Heart left ventricle (tissue), 16 donors: Measurements from ENCODE around the gene NOL3. TPM values are rescaled to one million over a fixed set of nuclear protein-coding genes. Genes with fewer than 3 reads are reported as not detected.

Experiments
- ATAC-seq, 4 donors: fragments of 200-7000 bp; cut with Tn5 transposase; one replicate each; pipeline ENCODE4 v1.9.1; 2020 to 2022; ENCODE audit warnings: moderate library complexity in 4 of 4, mild to moderate bottlenecking in 3 of 4, moderate number of reproducible peaks in 1 of 4
- DNase-seq, 5 donors: peaks; one replicate each; pipeline ENCODE4 v3.0.0-alpha.2; 2020
- H3K27ac ChIP-seq, 12 donors: fragments of 200-600 bp; sonication (generic) in 4 of 12; one replicate each; pipeline versions ENCODE4 v1.5.0 to v1.8.0; 2016 to 2022; ENCODE audit warnings: mild to moderate bottlenecking in 2 of 12
- H3K27me3 ChIP-seq, 9 donors: fragments of 200-600 bp; sonication (generic) in 2 of 9; one replicate each; pipeline versions ENCODE4 v1.5.1 to v1.8.0; 2016 to 2022; ENCODE audit warnings: mild to moderate bottlenecking in 3 of 9
- H3K36me3 ChIP-seq, 9 donors: fragments of 200-600 bp; sonication (generic) in 2 of 9; one replicate each; pipeline versions ENCODE4 v1.5.0 to v1.8.0; 2018 to 2022; ENCODE audit warnings: mild to moderate bottlenecking in 2 of 9
- H3K4me1 ChIP-seq, 12 donors: fragments of 200-600 bp; sonication (generic) in 4 of 12; one replicate each; pipeline versions ENCODE4 v1.5.0 to v1.8.0; 2016 to 2022; ENCODE audit warnings: mild to moderate bottlenecking in 3 of 12
- H3K4me3 ChIP-seq, 12 donors: fragments of 200-600 bp; sonication (generic) in 4 of 12; one replicate each; pipeline versions ENCODE4 v1.5.0 to v1.8.0; 2017 to 2022; ENCODE audit warnings: mild to moderate bottlenecking in 9 of 12, moderate library complexity in 4 of 12
- H3K9me3 ChIP-seq, 12 donors: fragments of 200-600 bp; sonication (generic) in 4 of 12; one replicate each; pipeline versions ENCODE4 v1.5.0 to v1.8.0; 2016 to 2022; ENCODE audit warnings: mild to moderate bottlenecking in 1 of 12
- POLR2A ChIP-seq, 2 donors: fragments of 450-650 bp; IDR thresholded peaks; one replicate each; pipeline ENCODE4 v1.6.1; 2017; ENCODE audit warnings: antibody characterized with exemption in 2 of 2, mild to moderate bottlenecking in 2 of 2, moderate library complexity in 2 of 2
- WGBS, 4 donors: extraction: QIAGEN DNeasy Blood & Tissue Kit in 2 of 4; methylation state at CpG; one replicate each; pipeline versions ENCODE4 v1.1.5 to v1.1.7; 2013 to 2018; 5-methylcytosine and 5-hydroxymethylcytosine counted together
- intact Hi-C, 10 donors: fragments of 100-400 bp; cut with DNase I; formaldehyde crosslinking; loops; one replicate each; pipeline versions ENCODE4 v1.11.1 to v1.14.2; 2022
- polyA plus RNA-seq, 2 donors: library from polyadenylated mRNA; stranded (reverse); fragments of 200-250 nt; gene quantifications; one replicate each; pipeline ENCODE4 v1.2.3, GENCODE V29; 2013
- total RNA-seq, 9 donors: library from RNA; depleted of rRNA in 2 of 9; stranded (reverse); fragments of >200 nt in 2 of 9; fragmentation: NEBNext Ultra II Directional in 3 of 9; extraction: Animal tissue kit (Norgen Biotek cat#: 25700) in 3 of 9; gene quantifications; one replicate each; pipeline versions ENCODE4 v1.1.0 to v1.2.4, GENCODE V29; 2016 to 2023
- TF ChIP-seq, protein P1 (sequence below), 12 donors: fragments of 200-600 bp; sonication (generic) in 4 of 12; IDR thresholded peaks; one replicate each; pipeline versions ENCODE4 v1.5.0 to v1.8.0; 2018 to 2022; ENCODE audit warnings: antibody characterized with exemption in 12 of 12, mild to moderate bottlenecking in 5 of 12
- donor health status: ischemic (EF 13 %, LVEDD 7.1; RV severe dilation, severe dysfunction).
- donor health status: healthy with polysubstance abuse.
- donor health status: DM: no; HTN: yes; CAD: no.
- donor health status: DM: no; HTN: no; CAD: no.
- donor health status: ischemic (EF 25% LVEDD 6.9; RV normal size, moderate dysfunction).
- donor health status: ischemic (EF 25% LVEDD 5.7; RV mildly dilated, moderate dysfunction).
- donor health status: healthy.
- donor health status: DM: yes; HTN: yes; CAD: no.
- donor health status: ischemic (EF 35%, LVEDD 5.7; RV mildly dilated, moderate dysfunction).
- donor health status: nonischemic (EF 11% LVEDD 7.7; RV severe dilation, severe dysfunction).
- donor health status: DM: yes; HTN: yes; CAD: no.
- donor health status: PGD.
- donor health status: ischemic (EF 29% LVEDD 5.4; RV normal size, mild dysfunction).
- donor health status: nonischemic (EF 23%, LVEDD 6.1; RV moderate dilation, normal function).

The NOL3 gene
- total and polyA plus RNA-seq, 11 donors, result 64.9 to 121 (median 85.5) TPM

DNA sequence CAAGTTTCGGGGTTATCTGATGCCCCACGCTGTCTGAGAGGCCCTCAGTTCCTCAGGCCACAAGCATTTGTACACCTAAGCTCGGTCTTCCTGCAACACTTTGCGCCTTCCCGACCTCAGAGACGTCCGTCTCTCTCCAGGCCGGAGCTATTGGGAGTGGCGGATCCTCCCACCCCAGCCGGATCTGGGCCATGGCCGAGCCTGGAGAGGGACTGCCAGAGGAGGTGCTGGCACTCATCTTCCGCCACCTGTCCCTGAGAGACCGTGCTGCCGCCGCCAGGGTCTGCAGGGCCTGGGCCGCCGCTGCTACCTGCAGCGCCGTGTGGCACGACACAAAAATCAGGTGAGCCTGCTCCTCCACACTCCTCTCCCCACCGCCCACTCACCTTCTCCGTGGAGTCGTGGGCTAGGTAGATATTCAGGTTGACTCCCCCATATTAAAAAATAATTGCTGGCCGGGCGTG lies 8.7 kb upstream of the NOL3 start:
- no peaks in the 10 kb centered on the region for H3K36me3 ChIP-seq
- TF ChIP-seq, protein P1, sequence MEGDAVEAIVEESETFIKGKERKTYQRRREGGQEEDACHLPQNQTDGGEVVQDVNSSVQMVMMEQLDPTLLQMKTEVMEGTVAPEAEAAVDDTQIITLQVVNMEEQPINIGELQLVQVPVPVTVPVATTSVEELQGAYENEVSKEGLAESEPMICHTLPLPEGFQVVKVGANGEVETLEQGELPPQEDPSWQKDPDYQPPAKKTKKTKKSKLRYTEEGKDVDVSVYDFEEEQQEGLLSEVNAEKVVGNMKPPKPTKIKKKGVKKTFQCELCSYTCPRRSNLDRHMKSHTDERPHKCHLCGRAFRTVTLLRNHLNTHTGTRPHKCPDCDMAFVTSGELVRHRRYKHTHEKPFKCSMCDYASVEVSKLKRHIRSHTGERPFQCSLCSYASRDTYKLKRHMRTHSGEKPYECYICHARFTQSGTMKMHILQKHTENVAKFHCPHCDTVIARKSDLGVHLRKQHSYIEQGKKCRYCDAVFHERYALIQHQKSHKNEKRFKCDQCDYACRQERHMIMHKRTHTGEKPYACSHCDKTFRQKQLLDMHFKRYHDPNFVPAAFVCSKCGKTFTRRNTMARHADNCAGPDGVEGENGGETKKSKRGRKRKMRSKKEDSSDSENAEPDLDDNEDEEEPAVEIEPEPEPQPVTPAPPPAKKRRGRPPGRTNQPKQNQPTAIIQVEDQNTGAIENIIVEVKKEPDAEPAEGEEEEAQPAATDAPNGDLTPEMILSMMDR (IDR thresholded peaks at IDR 0.05), result no peak
- no peak for TF ChIP-seq POLR2A (IDR thresholded peaks at IDR 0.05)
- 33 to 43% (median 36%) methylated on average over 25 of the region's 25 CpGs for WGBS, 4 donors
- H3K27me3 ChIP-seq, result peaks cover 0 to 48% (median 7%) of the 10 kb centered on the region in 9 donors
- peak overlapping the region in 11 of 12 donors; percentile 17 to 88 (median 83) for H3K27ac ChIP-seq
- no peaks in the 10 kb centered on the region for H3K9me3 ChIP-seq
- intact Hi-C loops, result loop anchor here in 1 of 10 donors (2.0 kb wide), 1 partner anchor 21 kb away; the partner anchor contains the start of gene MATCAP1
- peaks cover 0 to 71% (median 55%) of the 10 kb centered on the region in 12 donors for H3K4me1 ChIP-seq
- peak in 3 of 5 donors; percentile 64 to 82 (median 70) for DNase-seq
- peak; percentile 1 to 51 (median 24) for ATAC-seq
- H3K4me3 ChIP-seq, result peak overlapping the region in 10 of 12 donors; percentile 75 to 98 (median 97)

DNA sequence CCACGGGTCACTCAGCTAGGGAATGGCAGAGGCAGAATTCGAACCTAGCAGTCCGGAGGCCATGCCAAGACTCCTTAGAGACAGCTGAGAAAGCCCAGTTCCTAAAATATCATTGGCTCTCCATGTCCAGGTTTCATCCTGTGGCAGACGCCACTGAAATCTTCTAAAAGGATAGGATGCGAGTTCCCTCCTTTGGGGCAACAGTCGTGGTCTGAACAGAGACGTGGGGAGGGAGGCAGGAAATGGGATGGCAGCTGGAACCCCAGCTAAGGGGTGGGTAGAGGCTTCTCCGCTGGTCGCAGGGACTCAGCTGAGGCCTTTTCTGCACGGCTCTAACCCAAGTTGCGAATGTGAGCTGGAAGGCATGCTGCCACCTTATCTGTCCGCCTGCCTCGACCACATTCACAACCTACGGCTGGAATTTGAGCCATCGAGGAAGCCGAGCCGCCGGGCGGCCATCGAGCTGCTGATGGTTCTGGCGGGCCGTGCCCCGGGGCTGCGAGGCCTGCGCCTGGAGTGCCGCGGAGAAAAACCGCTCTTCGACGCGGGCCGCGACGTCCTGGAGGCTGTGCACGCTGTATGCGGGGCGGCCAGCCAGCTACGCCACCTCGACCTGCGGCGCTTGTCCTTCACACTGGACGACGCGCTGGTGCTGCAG lies 7.7 kb upstream of the NOL3 start:
- TF ChIP-seq, protein P1 (IDR thresholded peaks at IDR 0.05), result no peak
- no peak for TF ChIP-seq POLR2A (IDR thresholded peaks at IDR 0.05)
- no peaks in the 10 kb centered on the region for H3K36me3 ChIP-seq
- intact Hi-C loops, result no loop called here
- H3K9me3 ChIP-seq, result no peaks in the 10 kb centered on the region
- peaks cover 0 to 58% (median 7%) of the 10 kb centered on the region in 9 donors for H3K27me3 ChIP-seq
- H3K27ac ChIP-seq, result peak overlapping the region in 11 of 12 donors; percentile 59 to 86 (median 81)
- peak overlapping the region in 11 of 12 donors; percentile 13 to 63 (median 52) for H3K4me3 ChIP-seq
- no peak for ATAC-seq
- peaks cover 0 to 71% (median 55%) of the 10 kb centered on the region in 12 donors for H3K4me1 ChIP-seq
- WGBS, 4 donors, result 13 to 45% (median 29%) methylated on average over 20 to 44 of the region's 44 CpGs
- DNase-seq, result peak in 2 of 5 donors; percentile 39 to 59

DNA sequence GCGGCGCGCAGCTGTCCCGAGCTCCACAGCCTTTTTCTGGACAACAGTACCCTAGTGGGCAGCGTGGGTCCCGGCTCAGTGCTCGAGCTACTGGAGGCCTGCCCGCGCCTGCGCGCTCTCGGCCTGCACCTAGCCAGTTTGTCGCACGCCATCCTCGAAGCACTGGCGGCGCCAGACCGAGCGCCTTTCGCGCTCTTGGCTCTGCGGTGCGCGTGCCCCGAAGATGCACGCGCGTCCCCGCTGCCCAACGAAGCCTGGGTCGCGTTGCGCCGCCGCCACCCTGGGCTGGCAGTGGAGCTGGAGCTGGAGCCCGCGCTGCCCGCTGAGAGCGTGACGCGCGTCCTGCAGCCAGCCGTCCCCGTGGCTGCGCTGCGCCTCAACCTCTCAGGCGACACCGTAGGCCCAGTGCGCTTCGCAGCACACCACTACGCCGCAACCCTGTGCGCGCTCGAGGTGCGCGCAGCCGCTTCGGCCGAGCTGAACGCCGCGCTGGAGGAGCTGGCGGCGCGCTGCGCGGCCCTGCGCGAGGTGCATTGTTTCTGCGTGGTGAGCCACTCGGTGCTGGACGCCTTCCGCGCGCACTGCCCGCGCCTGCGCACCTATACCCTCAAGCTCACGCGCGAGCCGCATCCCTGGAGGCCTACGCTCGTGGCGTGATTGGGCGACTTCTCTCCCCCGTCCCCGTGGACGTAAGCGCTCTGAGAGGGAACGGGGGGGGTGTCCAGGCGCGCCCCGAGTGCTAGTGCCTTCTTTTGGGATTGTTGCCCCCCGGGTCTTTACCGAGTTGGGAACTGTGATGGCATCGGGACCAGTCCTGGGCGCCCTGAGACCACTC lies 7.0 kb upstream of the NOL3 start:
- ATAC-seq, result peak; percentile 4 to 47 (median 12)
- DNase-seq, result peak in 4 of 5 donors; percentile 60 to 78 (median 70)
- WGBS, 4 donors, result 0 to 17% (median 6%) methylated on average over 35 to 99 of the region's 99 CpGs
- Histone ChIP-seq H3K4me1 (peaks cover 0 to 67% (median 53%) of the 10 kb centered on the region in 12 donors), H3K36me3 (no peaks in the 10 kb centered on the region), H3K4me3 (peak overlapping the region in 11 of 12 donors; percentile 13 to 63 (median 52)), H3K27me3 (peaks cover 0 to 60% (median 7%) of the 10 kb centered on the region in 9 donors), H3K27ac (peak overlapping the region; percentile 59 to 86 (median 78)), H3K9me3 (no peaks in the 10 kb centered on the region)
- intact Hi-C loops, result no loop called here
- peak in 1 of 2 donors; percentile 31 for TF ChIP-seq POLR2A (IDR thresholded peaks at IDR 0.05)
- TF ChIP-seq, protein P1 (IDR thresholded peaks at IDR 0.05), result peak in 1 of 12 donors; percentile 4
